Keratinocyte (primary cell): Measurements from ENCODE around the gene C2CD5. TPM values are rescaled to one million over a fixed set of nuclear protein-coding genes. Genes with fewer than 3 reads are reported as not detected.
A peak's percentile ranks its signal among the peaks of the same experiment; 100 is the strongest.

Experiments
- DNase-seq: peaks from one replicate; pipeline ENCODE4 v3.0.0-alpha.2; 2011; ENCODE audit warnings: low read depth, missing footprints, low spot score
- FAIRE-seq: peaks from 2 replicates; lab custom pipeline; 2011; peaks lifted over from hg19 to GRCh38; lab: Jason Lieb, UNC
- H2AFZ ChIP-seq: 2 replicates; pipeline ENCODE4 v1.6.0; 2012; ENCODE audit warnings: low read length, control low read depth, inconsistent platforms; ENCODE audit not compliant: control insufficient read depth
- H3K27ac ChIP-seq: 2 replicates; pipeline ENCODE4 v1.5.1; 2011; ENCODE audit warnings: low read length; ENCODE audit not compliant: control insufficient read depth, insufficient read depth
- H3K27me3 ChIP-seq: 3 replicates; pipeline ENCODE4 v1.6.0; 2011; ENCODE audit warnings: low read length; ENCODE audit not compliant: control insufficient read depth, insufficient read depth; ENCODE audit errors: extremely low read depth
- H3K36me3 ChIP-seq, 2 experiments: 2 replicates in 1 of 2; 3 replicates in 1 of 2; pipeline ENCODE4 v1.5.1; 2011; ENCODE audit warnings: low read length in 2 of 2, mild to moderate bottlenecking in 1 of 2; ENCODE audit not compliant: control insufficient read depth in 2 of 2, insufficient read depth in 2 of 2; ENCODE audit errors: extremely low read depth in 1 of 2
- H3K4me1 ChIP-seq: 3 replicates; pipeline ENCODE4 v1.5.1; 2011; ENCODE audit warnings: low read length; ENCODE audit not compliant: control insufficient read depth, insufficient read depth; ENCODE audit errors: extremely low read depth
- H3K4me2 ChIP-seq: 3 replicates; pipeline ENCODE4 v1.6.0; 2011; ENCODE audit warnings: low read depth, low read length; ENCODE audit not compliant: control insufficient read depth, insufficient read depth; ENCODE audit errors: extremely low read depth
- H3K4me3 ChIP-seq, 3 experiments: fragments of 200-600 bp in 1 of 3; sonication (generic) in 1 of 3; 2 replicates in 2 of 3; 3 replicates in 1 of 3; pipeline ENCODE4 v1.5.1; 2011 to 2016; ENCODE audit warnings: low read length in 3 of 3, mild to moderate bottlenecking in 3 of 3, control low read depth in 2 of 3, inconsistent platforms in 1 of 3, low read depth in 1 of 3, mixed read lengths in 1 of 3, mixed run types in 1 of 3, moderate library complexity in 1 of 3; ENCODE audit not compliant: control insufficient read depth in 2 of 3, insufficient read depth in 2 of 3; ENCODE audit errors: extremely low read depth in 1 of 3
- H3K79me2 ChIP-seq: 2 replicates; pipeline ENCODE4 v1.6.0; 2012; ENCODE audit warnings: low read length; ENCODE audit not compliant: control insufficient read depth, insufficient read depth
- H3K9ac ChIP-seq: 3 replicates; pipeline ENCODE4 v1.6.0; 2011; ENCODE audit warnings: low read length; ENCODE audit not compliant: control insufficient read depth, insufficient read depth; ENCODE audit errors: extremely low read depth
- H3K9me1 ChIP-seq: 3 replicates; pipeline ENCODE4 v1.6.0; 2011; ENCODE audit warnings: low read length; ENCODE audit not compliant: control insufficient read depth, insufficient read depth; ENCODE audit errors: extremely low read depth
- H3K9me3 ChIP-seq: 2 replicates; pipeline ENCODE4 v1.5.1; 2012; ENCODE audit warnings: low read depth, low read length; ENCODE audit not compliant: control insufficient read depth
- H4K20me1 ChIP-seq: 3 replicates; pipeline ENCODE4 v1.6.0; 2011; ENCODE audit warnings: low read length; ENCODE audit not compliant: control insufficient read depth, insufficient read depth; ENCODE audit errors: extremely low read depth
- CTCF ChIP-seq, 3 experiments: IDR thresholded peaks in 1 of 3; conservative IDR thresholded peaks in 1 of 3; optimal IDR thresholded peaks in 1 of 3; 2 replicates in 2 of 3; 3 replicates in 1 of 3; pipeline versions ENCODE3 to v1.5.1; 2011; ENCODE audit warnings: low read length in 3 of 3, mild to moderate bottlenecking in 3 of 3, moderate library complexity in 2 of 3, control low read depth in 1 of 3, inconsistent platforms in 1 of 3; ENCODE audit not compliant: insufficient read depth in 2 of 3; ENCODE audit errors: extremely low read depth in 1 of 3
- EZH2 ChIP-seq: IDR thresholded peaks from one replicate; pipeline ENCODE4 v1.6.1; 2012; ENCODE audit warnings: inconsistent platforms, mild to moderate bottlenecking, low read length, moderate library complexity
- dilution Hi-C: fragments of 300-500 bp; cut with MboI; formaldehyde crosslinking; loops from one replicate; pipeline ENCODE4 v1.7.0; 2020; ENCODE audit warnings: low sequenced_read_pairs; ENCODE audit not compliant: extremely low pct_ligation_motif_present
- polyA plus RNA-seq, 5 experiments: library from polyadenylated mRNA; depleted of rRNA in 3 of 5; stranded (reverse) in 3 of 5; stranded (forward) in 1 of 5; unstranded in 1 of 5; fragments of >200 nt; gene quantifications; 1 replicate in 1 of 5; 2 replicates in 3 of 5; 3 replicates in 1 of 5; pipeline versions ENCODE4 v1.2.1 to v1.2.3, GENCODE V29; 2011 to 2012; ENCODE audit warnings: missing spikeins in 2 of 5, low read depth in 1 of 5, low replicate concordance in 1 of 5

The C2CD5 gene
- polyA plus RNA-seq, 1 donor (not counting 4 experiments of a cell fraction or from before 2014, with no cell fraction given): 17.7 TPM

- dilution Hi-C loops: no loop called here
These were observed 13.1 kb downstream of the C2CD5 start for GRCh38 chr12:22531205-22531604.

GRCh38 chr12:22529281-22530060 is 14.9 kb downstream of the C2CD5 start:
- Histone ChIP-seq H3K79me2 (no peaks in the 10 kb centered on the region), H3K4me3 (no peak overlapping the region), H3K36me3 (peaks cover 0 to 2% of the 10 kb centered on the region in 2 experiments), H2AFZ (no peak overlapping the region), H4K20me1 (no peaks in the 10 kb centered on the region), H3K27ac (no peak overlapping the region), H3K4me1 (peaks cover 19% of the 10 kb centered on the region), H3K27me3 (no peaks in the 10 kb centered on the region), H3K9ac (no peak overlapping the region), H3K9me1 (no peaks in the 10 kb centered on the region), H3K9me3 (no peaks in the 10 kb centered on the region), H3K4me2 (no peak overlapping the region)
- DNase-seq (peak; percentile 36), FAIRE-seq (no peak)
- dilution Hi-C loops: no loop called here
- peak in 2 of 3 experiments; percentile 36 to 47 for TF ChIP-seq CTCF (optimal IDR thresholded peaks at IDR 0.05 in 1 of 3, IDR thresholded peaks at IDR 0.05 in 1 of 3, conservative IDR thresholded peaks at IDR 0.05 in 1 of 3; ENCODE audit: extremely low read depth in 1 of 3, insufficient read depth in 2 of 3, low read length in 3 of 3)
- no peak for TF ChIP-seq EZH2

More at GRCh38 chr12:22531205-22531604, 13.1 kb downstream of the C2CD5 start:
- Histone ChIP-seq H2AFZ (no peak overlapping the region), H3K9me3 (no peaks in the 10 kb centered on the region), H3K9ac (no peak overlapping the region), H3K4me2 (no peak overlapping the region), H3K27me3 (no peaks in the 10 kb centered on the region), H4K20me1 (no peaks in the 10 kb centered on the region), H3K79me2 (no peaks in the 10 kb centered on the region), H3K9me1 (no peaks in the 10 kb centered on the region), H3K27ac (no peak overlapping the region), H3K4me1 (peaks cover 11% of the 10 kb centered on the region), H3K4me3 (no peak overlapping the region), H3K36me3 (peaks cover 0 to 2% of the 10 kb centered on the region in 2 experiments)
- FAIRE-seq (no peak), DNase-seq (no peak)
- TF ChIP-seq CTCF (optimal IDR thresholded peaks at IDR 0.05 in 1 of 3, IDR thresholded peaks at IDR 0.05 in 1 of 3, conservative IDR thresholded peaks at IDR 0.05 in 1 of 3; ENCODE audit: extremely low read depth in 1 of 3, insufficient read depth in 2 of 3, low read length in 3 of 3): no peak
- TF ChIP-seq EZH2: no peak
